ENCODE measurements around the gene CCDC106. TPM values are rescaled to one million over a fixed set of nuclear protein-coding genes. Genes with fewer than 3 reads are reported as not detected.
A peak's percentile ranks its signal among the peaks of the same experiment; 100 is the strongest.

Gene CCDC106
- total RNA-seq, 2 experiments from 2014 or later = 4.2 to 4.4 TPM

GRCh38 chr19:55624109-55625003, 23.7 kb upstream of the CCDC106 start, which contains the start of gene ZNF784:
ZNF784 (minus strand) TSS chr19:55624566; CDS start chr19:55624561, 5 bp downstream.
- H3K36me3 Mint-ChIP-seq (ENCODE audit: low read depth) = peaks cover 9% of the 10 kb centered on the region
- intact Hi-C loops (cut with micrococcal nuclease) = loop anchor here (1.0 kb wide), 7 partner anchors 8 to 344 kb away; partner anchors contain the start of genes FIZ1, HSPBP1, ISOC2 and U2AF2
- no peaks in the 10 kb centered on the region for H3K27me3 Mint-ChIP-seq (ENCODE audit: low read depth)
- peaks cover 56% of the 10 kb centered on the region for H3K4me1 Mint-ChIP-seq (ENCODE audit: low read depth)
- CTCF ChIA-PET = interaction anchor here (0.9 to 4.4 kb wide), 6 partner anchors 9 to 157 kb away, joined by 4 to 25 read pairs (median 8); partner anchors contain the start of genes FIZ1 and ZNF865
- peak within 1 kb of the TSS; percentile 95 for H3K27ac Mint-ChIP-seq
- peak; percentile 93 for DNase-seq
- H3K9me3 Mint-ChIP-seq = no peaks in the 10 kb centered on the region
- peak within 1 kb of the TSS; percentile 92 for H3K4me3 Mint-ChIP-seq

DNA sequence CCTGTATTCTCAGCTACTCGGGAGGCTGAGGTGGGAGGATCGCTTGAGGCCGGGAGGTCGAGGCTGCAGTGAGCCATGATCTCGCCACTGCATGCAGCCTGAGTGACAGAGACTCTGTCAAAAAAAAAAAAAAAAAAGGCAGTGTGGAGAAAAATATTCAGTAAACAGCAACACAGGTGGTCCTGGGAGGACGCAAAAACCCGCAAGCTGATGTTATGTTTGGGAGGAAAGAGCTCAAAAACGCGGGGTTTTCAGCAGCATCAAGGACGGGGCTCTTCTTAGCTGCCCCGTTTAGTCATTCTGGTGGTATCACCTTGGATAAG, 23.0 kb upstream of the CCDC106 start:
- peaks cover 51% of the 10 kb centered on the region for H3K4me1 Mint-ChIP-seq (ENCODE audit: low read depth)
- H3K9me3 Mint-ChIP-seq = no peaks in the 10 kb centered on the region
- no peaks in the 10 kb centered on the region for H3K27me3 Mint-ChIP-seq (ENCODE audit: low read depth)
- intact Hi-C loops (cut with micrococcal nuclease) = no loop called here
- H3K36me3 Mint-ChIP-seq (ENCODE audit: low read depth) = peaks cover 6% of the 10 kb centered on the region
- peak overlapping the region; percentile 92 for H3K4me3 Mint-ChIP-seq
- peak overlapping the region; percentile 95 for H3K27ac Mint-ChIP-seq
- CTCF ChIA-PET = interaction anchor here (1.2 to 4.4 kb wide), 5 partner anchors 8 to 158 kb away, joined by 4 to 25 read pairs (median 9); partner anchors contain the start of genes FIZ1 and ZNF865
- DNase-seq = no peak

GRCh38 chr19:55626350-55626749, 21.7 kb upstream of the CCDC106 start:
- no peaks in the 10 kb centered on the region for H3K36me3 Mint-ChIP-seq (ENCODE audit: low read depth)
- intact Hi-C loops (cut with micrococcal nuclease) = loop anchor here (2.0 kb wide), 1 partner anchor 158 kb away; no protein-coding TSS in a partner anchor

GRCh38 chr19:55632463-55632834, 15.6 kb upstream of the CCDC106 start:
- Mint-ChIP-seq H3K4me1 (ENCODE audit: low read depth) (peaks cover 36% of the 10 kb centered on the region), H3K9me3 (no peaks in the 10 kb centered on the region), H3K27me3 (ENCODE audit: low read depth) (no peaks in the 10 kb centered on the region), H3K27ac (peak overlapping the region; percentile 60), H3K36me3 (ENCODE audit: low read depth) (peaks cover 11% of the 10 kb centered on the region), H3K4me3 (no peak overlapping the region)
- DNase-seq = peak; percentile 98
- CTCF ChIA-PET = interaction anchor here (0.5 to 6.8 kb wide), 21 partner anchors 9 to 177 kb away, joined by 3 to 41 read pairs (median 9); partner anchors contain the start of genes FIZ1, U2AF2, ZNF524 and ZNF784
- intact Hi-C loops (cut with micrococcal nuclease) = loop anchor here (1.0 kb wide), 2 partner anchors 8 to 21 kb away; partner anchors contain the start of gene ZNF784

More at GRCh38 chr19:55626350-55626749, 21.7 kb upstream of the CCDC106 start:
- Mint-ChIP-seq H3K9me3 (no peaks in the 10 kb centered on the region), H3K4me3 (peak overlapping the region; percentile 34), H3K27me3 (ENCODE audit: low read depth) (no peaks in the 10 kb centered on the region), H3K27ac (no peak overlapping the region), H3K4me1 (ENCODE audit: low read depth) (peaks cover 37% of the 10 kb centered on the region)
- CTCF ChIA-PET = interaction anchor here (0.6 to 4.4 kb wide), 9 partner anchors 11 to 627 kb away, joined by 3 to 25 read pairs (median 7); partner anchors contain the start of gene ZNF865
- peak; percentile 79 for DNase-seq

DNA sequence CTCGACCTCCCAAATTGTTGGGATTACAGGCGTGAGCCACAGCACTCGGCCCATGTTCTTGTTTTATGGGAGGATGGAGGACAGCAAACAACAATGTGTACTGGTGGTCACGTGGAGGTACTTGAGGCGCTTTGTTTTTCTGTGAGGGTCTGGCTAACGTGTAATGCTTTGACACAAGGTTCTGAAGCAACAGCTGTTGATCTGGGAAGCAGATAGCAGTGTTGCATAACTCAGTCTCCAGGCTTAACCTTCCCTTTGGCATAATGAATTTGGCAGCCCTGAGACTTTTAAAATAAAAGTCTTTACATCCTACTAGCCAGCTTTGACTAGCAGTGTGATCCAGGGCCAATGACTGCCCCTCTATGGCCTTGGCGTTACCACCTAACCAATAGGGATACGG, 14.2 kb upstream of the CCDC106 start:
- no peak for DNase-seq
- CTCF ChIA-PET = interaction anchor here (1.2 to 6.8 kb wide), 12 partner anchors 10 to 175 kb away, joined by 4 to 41 read pairs (median 16); partner anchors contain the start of genes FIZ1, U2AF2, ZNF524 and ZNF784
- Mint-ChIP-seq H3K27me3 (ENCODE audit: low read depth) (no peaks in the 10 kb centered on the region), H3K36me3 (ENCODE audit: low read depth) (peaks cover 18% of the 10 kb centered on the region), H3K9me3 (no peaks in the 10 kb centered on the region), H3K4me1 (ENCODE audit: low read depth) (peaks cover 45% of the 10 kb centered on the region), H3K4me3 (peak overlapping the region; percentile 99), H3K27ac (no peak overlapping the region)
- intact Hi-C loops (cut with micrococcal nuclease) = loop anchor here (2.0 kb wide), 1 partner anchor 41 kb away; the partner anchor contains the start of gene EPN1

- intact Hi-C loops (cut with micrococcal nuclease) = loop anchor here (1.0 to 2.0 kb wide), 2 partner anchors 8 to 39 kb away; partner anchors contain the start of genes EPN1 and ZNF581
Measured at GRCh38 chr19:55635334-55635717, 12.7 kb upstream of the CCDC106 start.

DNA sequence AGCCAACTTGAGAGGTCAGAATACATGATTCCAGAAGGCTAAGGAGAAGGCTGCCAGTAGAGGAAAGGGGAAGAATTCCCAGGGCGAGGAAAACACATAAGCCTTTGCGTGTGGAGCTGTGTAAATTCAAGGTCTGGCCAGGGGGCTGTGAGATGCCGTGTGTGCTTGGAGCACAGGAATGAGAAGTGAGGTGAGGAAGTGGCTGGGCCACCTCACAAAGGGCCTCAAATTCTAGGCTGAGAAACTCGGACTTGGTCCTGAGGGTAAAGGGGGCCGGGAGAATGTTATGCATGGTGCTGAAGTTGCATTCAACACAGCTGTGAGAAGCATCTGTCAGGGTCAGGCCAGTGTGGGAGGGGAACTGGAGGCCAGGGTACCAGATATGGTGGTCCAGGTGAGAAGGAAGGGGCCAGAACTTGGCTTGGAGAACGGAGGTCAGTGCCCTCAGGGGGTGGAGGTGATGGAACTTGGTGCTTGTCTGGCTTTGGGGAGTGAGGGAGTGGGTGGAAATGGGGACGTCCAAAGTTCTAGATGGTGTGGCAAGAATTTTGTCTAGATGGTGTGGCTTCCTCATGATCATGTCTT, 12.1 kb upstream of the CCDC106 start:
- DNase-seq = no peak
- intact Hi-C loops (cut with micrococcal nuclease) = loop anchor here (1.0 to 2.0 kb wide), 2 partner anchors 7 to 39 kb away; partner anchors contain the start of genes EPN1 and ZNF581
- Mint-ChIP-seq H3K27ac (peak overlapping the region; percentile 100), H3K4me3 (peak overlapping the region; percentile 99), H3K9me3 (no peaks in the 10 kb centered on the region), H3K27me3 (ENCODE audit: low read depth) (no peaks in the 10 kb centered on the region), H3K4me1 (ENCODE audit: low read depth) (peaks cover 60% of the 10 kb centered on the region), H3K36me3 (ENCODE audit: low read depth) (peaks cover 23% of the 10 kb centered on the region)
- CTCF ChIA-PET = interaction anchor here (0.9 to 6.8 kb wide), 5 partner anchors 9 to 121 kb away, joined by 3 to 41 read pairs (median 3); partner anchors contain the start of gene ZNF865

More at GRCh38 chr19:55635334-55635717, 12.7 kb upstream of the CCDC106 start:
- DNase-seq = peak; percentile 45
- H3K9me3 Mint-ChIP-seq = no peaks in the 10 kb centered on the region
- peak overlapping the region; percentile 100 for H3K27ac Mint-ChIP-seq
- CTCF ChIA-PET = interaction anchor here (4.7 to 6.8 kb wide), 2 partner anchors 29 to 131 kb away, joined by 28 to 41 read pairs; partner anchors contain the start of gene ZNF865
- H3K4me1 Mint-ChIP-seq (ENCODE audit: low read depth) = peaks cover 58% of the 10 kb centered on the region
- H3K4me3 Mint-ChIP-seq = peak overlapping the region; percentile 99
- peaks cover 23% of the 10 kb centered on the region for H3K36me3 Mint-ChIP-seq (ENCODE audit: low read depth)
- no peaks in the 10 kb centered on the region for H3K27me3 Mint-ChIP-seq (ENCODE audit: low read depth)

GRCh38 chr19:55636723-55637122, 11.3 kb upstream of the CCDC106 start:
- Mint-ChIP-seq H3K27me3 (ENCODE audit: low read depth) (no peaks in the 10 kb centered on the region), H3K9me3 (no peaks in the 10 kb centered on the region), H3K4me3 (peak overlapping the region; percentile 99), H3K27ac (peak overlapping the region; percentile 100), H3K36me3 (ENCODE audit: low read depth) (peaks cover 23% of the 10 kb centered on the region), H3K4me1 (ENCODE audit: low read depth) (peaks cover 57% of the 10 kb centered on the region)
- intact Hi-C loops (cut with micrococcal nuclease) = no loop called here
- no peak for DNase-seq
- CTCF ChIA-PET = interaction anchor here (0.7 to 2.1 kb wide), 5 partner anchors 10 to 122 kb away, joined by 3 to 9 read pairs (median 3); no protein-coding TSS in a partner anchor

DNA sequence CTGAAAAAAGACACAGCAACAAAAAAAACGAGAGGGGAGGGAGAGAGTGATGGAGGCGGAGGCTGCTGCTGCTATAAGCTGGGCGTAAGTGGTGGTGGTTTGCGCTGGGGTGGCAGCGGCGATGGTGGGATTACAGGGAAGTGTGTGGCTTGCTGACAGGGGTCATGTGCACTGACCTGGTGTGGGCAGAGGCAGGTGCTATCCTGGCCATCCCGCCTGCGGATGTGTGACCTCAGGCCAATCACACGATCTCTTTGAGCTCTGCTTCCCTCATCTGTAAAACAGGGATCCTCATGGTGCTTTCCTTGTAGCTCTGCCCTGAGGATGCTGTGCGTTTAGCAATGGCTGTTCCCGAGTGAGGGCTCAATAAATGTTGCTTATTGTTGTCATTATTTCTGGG, 10.5 kb upstream of the CCDC106 start:
- peaks cover 50% of the 10 kb centered on the region for H3K4me1 Mint-ChIP-seq (ENCODE audit: low read depth)
- intact Hi-C loops (cut with micrococcal nuclease) = no loop called here

GRCh38 chr19:55638864-55639359, 9.1 kb upstream of the CCDC106 start:
- peak overlapping the region; percentile 31 for H3K27ac Mint-ChIP-seq
- peak overlapping the region; percentile 36 for H3K4me3 Mint-ChIP-seq
- intact Hi-C loops (cut with micrococcal nuclease) = no loop called here
- H3K27me3 Mint-ChIP-seq (ENCODE audit: low read depth) = no peaks in the 10 kb centered on the region
- DNase-seq = peak; percentile 70
- peaks cover 26% of the 10 kb centered on the region for H3K36me3 Mint-ChIP-seq (ENCODE audit: low read depth)
- peaks cover 53% of the 10 kb centered on the region for H3K4me1 Mint-ChIP-seq (ENCODE audit: low read depth)
- no peaks in the 10 kb centered on the region for H3K9me3 Mint-ChIP-seq
- CTCF ChIA-PET = interaction anchor here (0.6 to 3.0 kb wide), 8 partner anchors 7 to 384 kb away, joined by 3 to 10 read pairs (median 4); partner anchors contain the start of gene CCDC106

More for the DNA sequence above, 10.5 kb upstream of the CCDC106 start:
- no peaks in the 10 kb centered on the region for H3K9me3 Mint-ChIP-seq
- no peak overlapping the region for H3K4me3 Mint-ChIP-seq
- H3K27me3 Mint-ChIP-seq (ENCODE audit: low read depth) = no peaks in the 10 kb centered on the region
- peak overlapping the region; percentile 100 for H3K27ac Mint-ChIP-seq
- H3K36me3 Mint-ChIP-seq (ENCODE audit: low read depth) = peaks cover 23% of the 10 kb centered on the region
- CTCF ChIA-PET = interaction anchor here (0.9 to 3.0 kb wide), 6 partner anchors 10 to 170 kb away, joined by 3 to 10 read pairs (median 8); partner anchors contain the start of gene CCDC106
- no peak for DNase-seq

DNA sequence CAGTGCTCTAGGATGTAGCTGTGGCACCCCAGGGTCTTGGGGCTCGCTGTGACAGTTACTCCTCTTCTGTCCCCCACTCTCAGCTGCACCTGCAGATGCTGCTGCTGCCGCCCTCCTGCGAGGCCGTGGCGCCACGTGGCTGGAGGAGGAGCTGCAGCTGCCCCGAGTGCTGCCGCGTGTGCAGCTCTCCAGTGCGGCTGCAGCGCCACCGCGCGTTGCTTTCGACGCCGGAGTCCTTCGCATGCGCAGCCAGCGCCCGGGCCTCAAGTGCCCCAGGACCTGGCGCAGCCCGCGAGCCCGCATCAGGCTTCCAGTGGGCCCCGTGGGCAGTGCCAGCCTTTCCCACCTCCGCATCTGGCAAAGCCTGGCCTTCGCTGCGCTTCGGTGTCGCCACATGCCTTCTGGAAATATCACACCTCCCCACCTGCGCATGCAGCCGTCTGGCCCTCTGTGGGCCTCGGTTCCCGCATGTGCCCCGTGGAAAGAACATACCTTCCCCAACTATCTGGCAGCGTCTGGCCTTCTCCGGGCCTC, 7.9 kb upstream of the CCDC106 start:
- no peaks in the 10 kb centered on the region for H3K9me3 Mint-ChIP-seq
- H3K4me1 Mint-ChIP-seq (ENCODE audit: low read depth) = peaks cover 55% of the 10 kb centered on the region
- peak overlapping the region; percentile 87 for H3K27ac Mint-ChIP-seq
- CTCF ChIA-PET = interaction anchor here (0.6 to 3.0 kb wide), 4 partner anchors 9 to 136 kb away, joined by 3 to 7 read pairs (median 4); no protein-coding TSS in a partner anchor
- peak overlapping the region; percentile 75 for H3K4me3 Mint-ChIP-seq
- H3K27me3 Mint-ChIP-seq (ENCODE audit: low read depth) = no peaks in the 10 kb centered on the region
- peak; percentile 62 for DNase-seq
- H3K36me3 Mint-ChIP-seq (ENCODE audit: low read depth) = peaks cover 21% of the 10 kb centered on the region
- intact Hi-C loops (cut with micrococcal nuclease) = loop anchor here (5.0 kb wide), 3 partner anchors 33 to 383 kb away; partner anchors contain the start of genes PPP6R1, RPL28 and ZNF865

Data from activated naive CD4-positive, alpha-beta T cell treated with anti-CD3 and anti-CD28 coated beads for 36 hours (primary cell).